Endothelial cell of umbilical vein (primary cell): ENCODE measurements around the gene PROCA1. TPM values are rescaled to one million over a fixed set of nuclear protein-coding genes. Genes with fewer than 3 reads are reported as not detected.
"Not testable (repeated sequence)": the region's sequence is repeated elsewhere in the genome, so short reads cannot be mapped to it uniquely, and the experiment has no call there.

Experiments used
- BruUV-seq: library from RNA; stranded (reverse); fragments of 400-500 nt; replicated peaks from 2 replicates; lab custom pipeline; 2021; lab: Mats Ljungman, UMichigan
- CTCF ChIA-PET: fragments of 300-600, 350-600 bp; sonication (Branson Sonifier 250); formaldehyde crosslinking; loops from one replicate; lab custom pipeline; 2021; ENCODE audit warnings: antibody characterized with exemption, inconsistent platforms; lab: Charles Lee
- POLR2A ChIA-PET: fragments of 300-600, 350-600 bp; sonication (Branson Sonifier 250); formaldehyde crosslinking; loops from one replicate; lab custom pipeline; 2021; ENCODE audit warnings: antibody characterized with exemption, inconsistent platforms; lab: Charles Lee
- DNase-seq: peaks from one replicate; pipeline ENCODE4 v3.0.0-alpha.2; 2011; ENCODE audit warnings: low read depth, low spot score
- FAIRE-seq: peaks from 2 replicates; lab custom pipeline; 2011; peaks lifted over from hg19 to GRCh38; lab: Jason Lieb, UNC
- H2AFZ ChIP-seq: 2 replicates; pipeline ENCODE4 v1.6.0; 2012; ENCODE audit warnings: low read depth, low read length, control low read depth, inconsistent platforms
- H3K27ac ChIP-seq: 2 replicates; pipeline ENCODE4 v1.5.1; 2011; ENCODE audit warnings: low read depth, mild to moderate bottlenecking, control low read depth, low read length, moderate library complexity; ENCODE audit not compliant: insufficient read depth
- H3K27me3 ChIP-seq, 2 experiments: 2 replicates each; pipeline versions ENCODE4 v1.6.0 to v1.6.1; 2011; ENCODE audit warnings: low read length in 2 of 2, mixed read lengths in 1 of 2; ENCODE audit not compliant: control insufficient read depth in 2 of 2, insufficient read depth in 2 of 2
- H3K36me3 ChIP-seq, 2 experiments: 2 replicates in 1 of 2; 3 replicates in 1 of 2; pipeline ENCODE4 v1.5.1; 2011; ENCODE audit warnings: low read length in 2 of 2, mild to moderate bottlenecking in 1 of 2, moderate library complexity in 1 of 2; ENCODE audit not compliant: control insufficient read depth in 2 of 2, insufficient read depth in 2 of 2; ENCODE audit errors: extremely low read depth in 1 of 2
- H3K4me1 ChIP-seq: 3 replicates; pipeline ENCODE4 v1.5.1; 2011; ENCODE audit warnings: mild to moderate bottlenecking, low read length; ENCODE audit not compliant: control insufficient read depth, insufficient read depth; ENCODE audit errors: extremely low read depth
- H3K4me2 ChIP-seq: 2 replicates; pipeline ENCODE4 v1.6.1; 2011; ENCODE audit warnings: low read length, control low read depth, mixed read lengths; ENCODE audit not compliant: insufficient read depth
- H3K4me3 ChIP-seq, 3 experiments: fragments of 200-600 bp in 1 of 3; sonication (generic), shearing (Covaris generic) in 1 of 3; replicated peaks in 1 of 3; 2 replicates each; pipeline ENCODE4 v1.5.1; 2011 to 2016; ENCODE audit warnings: control low read depth in 3 of 3, low read length in 3 of 3, mild to moderate bottlenecking in 2 of 3, inconsistent platforms in 1 of 3, low read depth in 1 of 3, moderate library complexity in 1 of 3; ENCODE audit not compliant: insufficient read depth in 1 of 3
- H3K79me2 ChIP-seq: 2 replicates; pipeline ENCODE4 v1.6.0; 2012; ENCODE audit warnings: low read length, inconsistent platforms; ENCODE audit not compliant: control insufficient read depth, insufficient read depth
- H3K9ac ChIP-seq: replicated peaks from 2 replicates; pipeline ENCODE3; 2011; ENCODE audit warnings: low read length, control low read depth; ENCODE audit not compliant: insufficient read depth; ENCODE audit errors: extremely low read depth
- H3K9me1 ChIP-seq: replicated peaks from 3 replicates; pipeline ENCODE4 v1.6.0; 2011; ENCODE audit warnings: mild to moderate bottlenecking, low read length; ENCODE audit not compliant: control insufficient read depth, insufficient read depth; ENCODE audit errors: extremely low read depth
- H3K9me3 ChIP-seq: replicated peaks from 2 replicates; pipeline ENCODE4 v1.5.1; 2012; ENCODE audit warnings: low read length, inconsistent platforms; ENCODE audit not compliant: control insufficient read depth, insufficient read depth
- H4K20me1 ChIP-seq: replicated peaks from 2 replicates; pipeline ENCODE3; 2011; ENCODE audit warnings: mild to moderate bottlenecking, low read length; ENCODE audit not compliant: control insufficient read depth, insufficient read depth; ENCODE audit errors: extremely low read depth
- dilution Hi-C: fragments of 300-500 bp; cut with MboI; formaldehyde crosslinking; loops from one replicate; pipeline ENCODE4 v1.15.0; 2019; ENCODE audit warnings: low sequenced_read_pairs; ENCODE audit not compliant: extremely low pct_ligation_motif_present
- intact Hi-C: fragments of 100-400 bp; cut with micrococcal nuclease; formaldehyde crosslinking; loops from one replicate; pipeline ENCODE4 v1.10.0; 2022
- polyA plus RNA-seq, 4 experiments: library from polyadenylated mRNA; depleted of rRNA in 3 of 4; stranded (reverse) in 3 of 4; unstranded in 1 of 4; fragments of >200 nt; gene quantifications; 2 replicates each; pipeline versions ENCODE4 v1.2.1 to v1.2.3, GENCODE V29; 2011 to 2012; ENCODE audit warnings: missing spikeins in 1 of 4
- total RNA-seq: library from RNA; stranded (reverse); gene quantifications from 2 replicates; pipeline ENCODE4 v1.2.3, GENCODE V29; 2021

PROCA1 gene
- total and polyA plus RNA-seq, 2 donors (not counting 3 experiments of a cell fraction or from before 2014, with no cell fraction given), result 2.0 to 2.1 TPM

DNA sequence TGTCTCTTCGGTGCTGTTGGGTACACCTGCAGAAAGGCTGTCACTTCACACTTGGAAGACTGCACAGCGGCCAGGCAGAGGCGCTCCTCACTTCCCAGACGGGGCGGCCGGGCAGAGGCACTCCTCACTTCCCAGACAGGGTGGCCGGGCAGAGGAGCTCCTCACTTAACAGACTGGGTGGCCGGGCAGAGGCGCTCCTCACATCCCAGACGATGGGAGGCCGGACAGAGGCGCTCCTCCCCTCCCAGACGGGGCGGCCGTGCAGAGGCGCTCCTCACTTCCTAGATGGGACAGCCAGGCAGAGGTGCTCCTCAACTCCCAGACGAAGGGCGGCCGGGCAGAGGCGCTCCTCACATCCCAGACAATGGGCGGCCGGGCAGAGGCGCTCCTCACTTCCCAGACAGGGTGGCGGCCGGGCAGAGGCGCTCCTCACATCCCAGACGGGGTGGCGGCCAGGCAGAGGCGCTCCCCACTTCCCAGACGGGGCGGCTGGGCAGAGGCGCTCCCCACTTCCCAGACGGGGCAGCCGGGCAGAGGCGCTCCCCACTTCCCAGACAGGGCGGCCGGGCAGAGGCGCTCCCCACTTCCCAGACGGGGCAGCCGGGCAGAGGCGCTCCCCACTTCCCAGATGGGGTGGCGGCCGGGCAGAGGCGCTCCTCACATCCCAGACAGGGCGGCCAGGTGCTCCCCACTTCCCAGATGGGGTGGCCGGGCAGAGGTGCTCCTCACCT, 52.8 kb downstream of the PROCA1 start:
- H2AFZ ChIP-seq, intact Hi-C loops, H3K4me3 ChIP-seq, H3K36me3 ChIP-seq, CTCF ChIA-PET, H3K27ac ChIP-seq, H3K4me2 ChIP-seq, DNase-seq, FAIRE-seq, H3K27me3 ChIP-seq, BruUV-seq, H3K9ac ChIP-seq, H3K4me1 ChIP-seq, POLR2A ChIA-PET, H4K20me1 ChIP-seq, H3K9me1 ChIP-seq, dilution Hi-C loops, H3K9me3 ChIP-seq: not testable (repeated sequence)
- H3K79me2 ChIP-seq, result peaks cover 60% of the 10 kb centered on the region

DNA sequence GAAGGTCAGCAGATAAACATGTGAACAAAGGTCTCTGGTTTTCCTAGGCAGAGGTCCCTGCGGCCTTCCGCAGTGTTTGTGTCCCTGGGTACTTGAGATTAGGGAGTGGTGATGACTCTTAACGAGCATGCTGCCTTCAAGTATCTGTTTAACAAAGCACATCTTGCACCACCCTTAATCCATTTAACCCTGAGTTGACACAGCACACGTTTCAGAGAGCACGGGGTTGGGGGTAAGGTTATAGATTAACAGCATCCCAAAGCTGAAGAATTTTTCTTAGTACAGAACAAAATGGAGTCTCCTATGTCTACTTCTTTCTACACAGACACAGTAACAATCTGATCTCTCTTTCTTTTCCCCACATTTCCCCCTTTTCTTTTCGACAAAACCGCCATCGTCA, 53.3 kb downstream of the PROCA1 start:
- H3K36me3 ChIP-seq, H3K9me1 ChIP-seq, H3K9ac ChIP-seq, H3K4me2 ChIP-seq, H4K20me1 ChIP-seq, H2AFZ ChIP-seq, H3K4me1 ChIP-seq, BruUV-seq, dilution Hi-C loops, H3K4me3 ChIP-seq, H3K27ac ChIP-seq, FAIRE-seq, H3K27me3 ChIP-seq, H3K9me3 ChIP-seq, DNase-seq, intact Hi-C loops: not testable (repeated sequence)
- H3K79me2 ChIP-seq, result peaks cover 55% of the 10 kb centered on the region
- ChIA-PET POLR2A (interaction anchor here (0.7 kb wide), 1 partner anchor 35 kb away, joined by 3 read pairs; no protein-coding TSS in a partner anchor), CTCF (interaction anchor here (1.1 kb wide), 1 partner anchor 10 kb away, joined by 4 read pairs; no protein-coding TSS in a partner anchor)
